ENCODE data around the gene EXOC4. TPM values are rescaled to one million over a fixed set of nuclear protein-coding genes. Genes with fewer than 3 reads are reported as not detected.

Gene EXOC4
- total and polyA plus RNA-seq, 2 of the 8 experiments (the other 6 are each of a cell fraction or from before 2014, with no cell fraction given), result 27.0 to 67.3 TPM

GRCh38 chr7:134022286-134022911 lies 769.5 kb downstream of the EXOC4 start:
- Histone ChIP-seq H3K79me2 (ENCODE audit: control insufficient read depth in 1 of 2, insufficient read depth in 2 of 2, low read length in 2 of 2) (no peaks in the 10 kb centered on the region), H3K23ac (ENCODE audit: insufficient read length) (no peak overlapping the region), H3K23me2 (ENCODE audit: low read depth, low read length) (no peaks in the 10 kb centered on the region), H3K4me1 (replicated peaks in 1 of 4; ENCODE audit: control insufficient read depth in 3 of 4, insufficient read depth in 4 of 4, low read length in 3 of 4) (peaks cover 0 to 5% (median 2%) of the 10 kb centered on the region in 4 experiments; a peak in 2 of 7 replicates), H2BK5ac (ENCODE audit: low read depth, low read length) (no peak overlapping the region), H3K56ac (replicated peaks; ENCODE audit: insufficient read length, low read depth, low read length) (no peak overlapping the region), H3K9ac (replicated peaks in 1 of 4; ENCODE audit: extremely low read depth in 1 of 4, low read depth in 3 of 4, low read length in 3 of 4) (no peak overlapping the region), H4K8ac (ENCODE audit: extremely low read depth, insufficient read depth, low read length) (no peak overlapping the region), H4K5ac (ENCODE audit: insufficient read length, low read depth, low read length) (no peak overlapping the region), H3K4ac (replicated peaks; ENCODE audit: insufficient read length, low read depth, low read length) (no peak overlapping the region), H4K91ac (replicated peaks; ENCODE audit: insufficient read length, low read length) (no peak overlapping the region), H2BK20ac (ENCODE audit: low read length) (no peak overlapping the region), H2AK5ac (ENCODE audit: low read depth, low read length) (no peak overlapping the region), H3K27ac (ENCODE audit: low read depth, low read length) (no peak overlapping the region), H4K20me1 (replicated peaks in 1 of 2; ENCODE audit: control insufficient read depth in 1 of 2, insufficient read depth in 2 of 2, low read length in 2 of 2) (no peaks in the 10 kb centered on the region), H3K4me2 (ENCODE audit: insufficient read depth in 1 of 2, low read depth in 2 of 2, low read length in 2 of 2) (no peak overlapping the region), H2AFZ (ENCODE audit: low read length) (no peak overlapping the region), H3K79me1 (ENCODE audit: low read depth, low read length) (no peaks in the 10 kb centered on the region), H3K36me3 (ENCODE audit: control insufficient read depth in 2 of 4, insufficient read depth in 4 of 4, low read length in 3 of 4) (no peaks in the 10 kb centered on the region), H3K18ac (ENCODE audit: extremely low read depth, low read length) (no peak overlapping the region), H2BK120ac (replicated peaks; ENCODE audit: low read depth, low read length) (no peak overlapping the region), H3K14ac (ENCODE audit: insufficient read length) (no peak overlapping the region), H3K27me3 (replicated peaks in 1 of 4; ENCODE audit: control insufficient read depth in 3 of 4, extremely low read depth in 1 of 4, insufficient read depth in 3 of 4, low read length in 3 of 4) (no peaks in the 10 kb centered on the region), H2BK12ac (ENCODE audit: low read depth, low read length) (no peak overlapping the region), H2BK15ac (ENCODE audit: low read length) (no peak overlapping the region), H3K4me3 (ENCODE audit: extremely low read depth in 1 of 4, insufficient read depth in 2 of 4, low read depth in 3 of 4, low read length in 4 of 4) (no peak overlapping the region), H3K9me3 (ENCODE audit: insufficient read depth in 2 of 2, low read depth in 1 of 2, low read length in 1 of 2) (no peaks in the 10 kb centered on the region)
- POLR2A ChIA-PET (ENCODE audit: partially characterized antibody), result interaction anchor here (1.0 kb wide), 1 partner anchor 48 kb away, joined by 4 read pairs; no protein-coding TSS in a partner anchor
- no peak for FAIRE-seq
- CTCF ChIA-PET (ENCODE audit: partially characterized antibody), result interaction anchor here (0.7 to 2.6 kb wide), 7 partner anchors 10 to 1312 kb away, joined by 3 to 20 read pairs (median 3); no protein-coding TSS in a partner anchor
- DNase-seq (ENCODE audit: low read depth in 1 of 2, low spot score in 2 of 2), result no peak
- WGBS, 2 experiments (ENCODE audit: extremely low coverage in 1 of 2, insufficient coverage in 1 of 2, insufficient read length in 1 of 2, insufficient replicate concordance in 2 of 2, low coverage in 1 of 2, low lambda C conversion rate in 2 of 2, missing lambda C conversion rate in 1 of 2), result 85% methylated on average over 1 of the region's 1 CpG; no CpG with 5 or more reads in 1 of the 2 experiments
- TF ChIP-seq RAD21 (IDR thresholded peaks at IDR 0.05 in 1 of 2, conservative IDR thresholded peaks at IDR 0.05 in 1 of 2; ENCODE audit: low read depth in 2 of 2, low read length in 2 of 2) (no peak), CHD2 (IDR thresholded peaks at IDR 0.05; ENCODE audit: low read length) (no peak), TEAD4 (IDR thresholded peaks at IDR 0.05; ENCODE audit: low read depth, low read length) (no peak), TAF7 (optimal IDR thresholded peaks at IDR 0.05; ENCODE audit: borderline replicate concordance, low read depth, low read length) (no peak), RXRA (IDR thresholded peaks at IDR 0.05; ENCODE audit: insufficient read depth, low read depth, low read length) (no peak), CTBP2 (IDR thresholded peaks at IDR 0.05; ENCODE audit: borderline replicate concordance, insufficient read depth, insufficient read length, low read length) (no peak), SP2 (IDR thresholded peaks at IDR 0.05; ENCODE audit: low read length) (no peak), E2F6 (IDR thresholded peaks at IDR 0.05) (no peak), BRCA1 (IDR thresholded peaks at IDR 0.05; ENCODE audit: low read depth, low read length) (no peak), KDM1A (IDR thresholded peaks at IDR 0.05; ENCODE audit: borderline replicate concordance, low read length) (no peak), YY1 (IDR thresholded peaks at IDR 0.05; ENCODE audit: low read depth, low read length) (no peak), POLR2AphosphoS5 (IDR thresholded peaks at IDR 0.05; ENCODE audit: low read depth, low read length) (no peak), GABPA (IDR thresholded peaks at IDR 0.05; ENCODE audit: borderline replicate concordance, insufficient read depth, low read length) (no peak)
